Activated T-cell treated with anti-CD3 and anti-CD28 coated beads for 24 hours (primary cell): ENCODE results near the gene EIF4E3.

Experiments
- DNase-seq: peaks from one replicate; pipeline ENCODE4 v3.0.0-alpha.2; 2020; ENCODE audit warnings: low read depth

The EIF4E3 gene

GRCh38 chr3:71723452-71724170 lies 1.6 kb downstream of the EIF4E3 start:
- peak; percentile 50 for DNase-seq

GRCh38 chr3:71722693-71723092 lies 2.5 kb downstream of the EIF4E3 start:
- DNase-seq = no peak

GRCh38 chr3:71721651-71722157 lies 3.5 kb downstream of the EIF4E3 start:
- DNase-seq = no peak

GRCh38 chr3:71721002-71721401 lies 4.2 kb downstream of the EIF4E3 start:
- DNase-seq = no peak

- no peak for DNase-seq
Observed at GRCh38 chr3:71718072-71718471, 7.1 kb downstream of the EIF4E3 start.

GRCh38 chr3:71714595-71714994 lies 10.6 kb downstream of the EIF4E3 start:
- no peak for DNase-seq

GRCh38 chr3:71713041-71713440 lies 12.2 kb downstream of the EIF4E3 start:
- DNase-seq = no peak

- DNase-seq = no peak
Observed at GRCh38 chr3:71710906-71711494, 14.2 kb downstream of the EIF4E3 start.

GRCh38 chr3:71709908-71710511 lies 15.2 kb downstream of the EIF4E3 start:
- DNase-seq = no peak

- no peak for DNase-seq
Observed at GRCh38 chr3:71708476-71709105, 16.6 kb downstream of the EIF4E3 start.

GRCh38 chr3:71707595-71707994 lies 17.6 kb downstream of the EIF4E3 start:
- DNase-seq = no peak

GRCh38 chr3:71705681-71706080 lies 19.5 kb downstream of the EIF4E3 start:
- DNase-seq = no peak

GRCh38 chr3:71704915-71705314 lies 20.3 kb downstream of the EIF4E3 start:
- DNase-seq = no peak

GRCh38 chr3:71703797-71704196 lies 21.4 kb downstream of the EIF4E3 start:
- no peak for DNase-seq

GRCh38 chr3:71702131-71703024 lies 22.8 kb downstream of the EIF4E3 start:
- DNase-seq = no peak

GRCh38 chr3:71701251-71701762 lies 23.9 kb downstream of the EIF4E3 start:
- no peak for DNase-seq

- no peak for DNase-seq
Observed at GRCh38 chr3:71695000-71695482, 30.2 kb downstream of the EIF4E3 start.

- no peak for DNase-seq
Observed at GRCh38 chr3:71694358-71694999, 30.7 kb downstream of the EIF4E3 start.

- DNase-seq = no peak
Observed at GRCh38 chr3:71693641-71694040, 31.6 kb downstream of the EIF4E3 start.

GRCh38 chr3:71692139-71692538 lies 33.1 kb downstream of the EIF4E3 start:
- DNase-seq = no peak

GRCh38 chr3:71690341-71690841 lies 34.8 kb downstream of the EIF4E3 start:
- no peak for DNase-seq
